GM23338 (cell line): ENCODE results near the gene HSFX2. TPM values are rescaled to one million over a fixed set of nuclear protein-coding genes. Genes with fewer than 3 reads are reported as not detected.

Source experiments
- ATAC-seq: fragments of 200-7000 bp; cut with Tn5 transposase; 3 replicates; pipeline ENCODE4 v1.9.1; 2020
- DNase-seq: peaks from one replicate; pipeline ENCODE4 v3.0.0-alpha.2; 2015; ENCODE audit warnings: low spot score
- H2AFZ ChIP-seq: fragments of 200-600 bp; sonication (generic); 2 replicates; pipeline ENCODE4 v1.8.0; 2016; ENCODE audit warnings: antibody characterized with exemption, mild to moderate bottlenecking, moderate library complexity
- H3F3A ChIP-seq: fragments of 200-600 bp; sonication (generic); replicated peaks from 2 replicates; pipeline ENCODE4 v1.8.0; 2017; ENCODE audit warnings: antibody characterized with exemption, mixed run types, low read depth
- H3K27ac ChIP-seq: fragments of 200-600 bp; sonication (generic); 2 replicates; pipeline ENCODE4 v1.6.1; 2016; ENCODE audit warnings: low read depth
- H3K27me3 ChIP-seq: fragments of 200-600 bp; sonication (generic); 2 replicates; pipeline ENCODE4 v1.8.0; 2016; ENCODE audit warnings: mild to moderate bottlenecking, mixed run types, moderate library complexity; ENCODE audit not compliant: insufficient read depth
- H3K36me3 ChIP-seq: fragments of 200-600 bp; sonication (generic); 2 replicates; pipeline ENCODE4 v1.8.0; 2016; ENCODE audit warnings: mild to moderate bottlenecking; ENCODE audit not compliant: insufficient read depth
- H3K4me1 ChIP-seq: fragments of 200-600 bp; sonication (generic); 2 replicates; pipeline ENCODE4 v1.8.0; 2016; ENCODE audit warnings: mild to moderate bottlenecking, moderate library complexity; ENCODE audit not compliant: insufficient read depth
- H3K4me2 ChIP-seq: fragments of 200-600 bp; sonication (generic); 2 replicates; pipeline ENCODE4 v1.7.1; 2017; ENCODE audit warnings: mixed run types
- H3K4me3 ChIP-seq: fragments of 200-600 bp; sonication (generic); 2 replicates; pipeline ENCODE4 v1.6.1; 2016; ENCODE audit warnings: mixed run types
- H3K79me2 ChIP-seq: fragments of 200-600 bp; sonication (generic); replicated peaks from 2 replicates; pipeline ENCODE4 v1.8.0; 2017; ENCODE audit warnings: mild to moderate bottlenecking; ENCODE audit not compliant: insufficient read depth
- H3K9me2 ChIP-seq: fragments of 200-600 bp; sonication (generic); 2 replicates; pipeline ENCODE4 v1.8.0; 2017; ENCODE audit not compliant: insufficient read depth
- H4K20me1 ChIP-seq: fragments of 200-600 bp; sonication (generic); replicated peaks from 2 replicates; pipeline ENCODE4 v1.8.0; 2017; ENCODE audit warnings: mild to moderate bottlenecking; ENCODE audit not compliant: insufficient read depth
- H3K27ac Mint-ChIP-seq: 2 replicates; pipeline ENCODE4 v1.8.0; 2020; ENCODE audit warnings: inconsistent platforms, mild to moderate bottlenecking, moderate library complexity, mixed read lengths
- H3K27me3 Mint-ChIP-seq: 3 replicates; pipeline ENCODE4 v1.8.0; 2022; ENCODE audit warnings: low read depth, mild to moderate bottlenecking, moderate library complexity, mixed read lengths, inconsistent platforms; ENCODE audit not compliant: insufficient read depth, poor library complexity
- H3K36me3 Mint-ChIP-seq: 3 replicates; pipeline ENCODE4 v1.8.0; 2021; ENCODE audit warnings: low read depth, mild to moderate bottlenecking, inconsistent platforms, moderate library complexity, mixed read lengths
- H3K4me1 Mint-ChIP-seq: 3 replicates; pipeline ENCODE4 v1.8.0; 2020; ENCODE audit warnings: mild to moderate bottlenecking, inconsistent platforms, mixed read lengths
- H3K4me3 Mint-ChIP-seq: 3 replicates; pipeline ENCODE4 v1.8.0; 2021; ENCODE audit warnings: moderate library complexity, mild to moderate bottlenecking, inconsistent platforms, mixed read lengths
- H3K9me3 Mint-ChIP-seq: 3 replicates; pipeline ENCODE4 v1.8.0; 2020; ENCODE audit warnings: moderate library complexity, mild to moderate bottlenecking, inconsistent platforms, mixed read lengths
- EZH2 ChIP-seq: fragments of 200-600 bp; sonication (generic); IDR thresholded peaks from one replicate; pipeline ENCODE4 v1.8.0; 2017; ENCODE audit warnings: antibody characterized with exemption, mild to moderate bottlenecking, low read depth; ENCODE audit not compliant: unreplicated experiment
- NANOG ChIP-seq: IDR thresholded peaks from 2 replicates; pipeline ENCODE4 v1.6.1; 2016; ENCODE audit warnings: antibody characterized with exemption, borderline replicate concordance
- STAT1 ChIP-seq: IDR thresholded peaks from one replicate; pipeline ENCODE4 v1.6.1; 2016; ENCODE audit warnings: antibody characterized with exemption; ENCODE audit not compliant: unreplicated experiment
- polyA plus RNA-seq: library from polyadenylated mRNA; unstranded; fragments of >200 nt; fragmentation: Nextera tagmentation; extraction: Ambion mirVana; gene quantifications from 2 replicates; pipeline ENCODE4 v1.2.1, GENCODE V29; 2016
- total RNA-seq: library from RNA; depleted of rRNA; stranded (reverse); fragments of >200 nt; shearing (Covaris generic); gene quantifications from 2 replicates; pipeline ENCODE4 v1.2.3, GENCODE V29; 2014
- TF ChIP-seq, protein P1 (sequence below): IDR thresholded peaks from one replicate; pipeline ENCODE4 v1.6.1; 2018; ENCODE audit warnings: antibody characterized with exemption; ENCODE audit not compliant: unreplicated experiment
- TF ChIP-seq, protein P2 (sequence below): fragments of 250-450 bp; sonication (Bioruptor Pico); IDR thresholded peaks from 2 replicates; pipeline ENCODE4 v1.5.0; 2020; ENCODE audit warnings: mild to moderate bottlenecking, moderate library complexity
- TF ChIP-seq, protein P3 (sequence below), 2 experiments: fragments of 200-600 bp in 1 of 2; sonication (generic) in 1 of 2; conservative IDR thresholded peaks; 2 replicates each; pipeline versions ENCODE4 v1.5.1 to v1.6.1; 2016 to 2017; ENCODE audit warnings: antibody characterized with exemption in 2 of 2, low read depth in 2 of 2, mild to moderate bottlenecking in 2 of 2, moderate library complexity in 1 of 2

Gene HSFX2
- total and polyA plus RNA-seq, 2 experiments from 2014 or later: 0.29 TPM; not detected in 1

DNA sequence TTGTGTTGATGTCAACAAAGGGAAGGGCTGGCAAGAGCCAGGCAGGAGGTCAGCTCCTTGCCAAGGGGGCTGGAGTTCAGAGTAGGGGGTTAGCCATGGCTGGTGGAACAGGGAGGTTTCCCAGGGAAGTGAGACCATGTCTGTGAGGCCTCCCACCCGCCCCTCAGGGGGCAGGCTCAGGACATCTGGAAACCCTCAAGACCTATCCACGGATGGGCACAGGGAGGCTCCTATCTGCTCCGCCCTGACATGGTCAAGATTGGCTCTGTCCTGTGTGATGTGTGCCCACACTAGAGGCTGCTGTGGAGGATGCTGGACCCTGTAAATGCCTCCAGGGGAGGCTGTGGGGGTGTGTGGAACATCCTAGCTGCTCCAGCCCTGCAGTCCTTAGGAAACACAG lies 44.5 kb upstream of the HSFX2 start:
- Histone ChIP-seq H3K9me2 (no peaks in the 10 kb centered on the region), H3K79me2 (no peaks in the 10 kb centered on the region), H3K36me3 (no peaks in the 10 kb centered on the region), H3K4me3 (no peak overlapping the region), H3K27me3 (no peaks in the 10 kb centered on the region), H3K4me1 (no peaks in the 10 kb centered on the region), H3F3A (no peaks in the 10 kb centered on the region), H4K20me1 (no peaks in the 10 kb centered on the region), H3K27ac (no peak overlapping the region), H3K4me2 (no peak overlapping the region), H2AFZ (no peak overlapping the region)
- DNase-seq (no peak), ATAC-seq (no peak)
- H3K36me3 Mint-ChIP-seq: no peaks in the 10 kb centered on the region
- H3K9me3 Mint-ChIP-seq: peaks cover 2% of the 10 kb centered on the region; the same call in 1 of the 3 replicates
- no peaks in the 10 kb centered on the region for H3K27me3 Mint-ChIP-seq
- TF ChIP-seq NANOG: no peak
- TF ChIP-seq, protein P1, sequence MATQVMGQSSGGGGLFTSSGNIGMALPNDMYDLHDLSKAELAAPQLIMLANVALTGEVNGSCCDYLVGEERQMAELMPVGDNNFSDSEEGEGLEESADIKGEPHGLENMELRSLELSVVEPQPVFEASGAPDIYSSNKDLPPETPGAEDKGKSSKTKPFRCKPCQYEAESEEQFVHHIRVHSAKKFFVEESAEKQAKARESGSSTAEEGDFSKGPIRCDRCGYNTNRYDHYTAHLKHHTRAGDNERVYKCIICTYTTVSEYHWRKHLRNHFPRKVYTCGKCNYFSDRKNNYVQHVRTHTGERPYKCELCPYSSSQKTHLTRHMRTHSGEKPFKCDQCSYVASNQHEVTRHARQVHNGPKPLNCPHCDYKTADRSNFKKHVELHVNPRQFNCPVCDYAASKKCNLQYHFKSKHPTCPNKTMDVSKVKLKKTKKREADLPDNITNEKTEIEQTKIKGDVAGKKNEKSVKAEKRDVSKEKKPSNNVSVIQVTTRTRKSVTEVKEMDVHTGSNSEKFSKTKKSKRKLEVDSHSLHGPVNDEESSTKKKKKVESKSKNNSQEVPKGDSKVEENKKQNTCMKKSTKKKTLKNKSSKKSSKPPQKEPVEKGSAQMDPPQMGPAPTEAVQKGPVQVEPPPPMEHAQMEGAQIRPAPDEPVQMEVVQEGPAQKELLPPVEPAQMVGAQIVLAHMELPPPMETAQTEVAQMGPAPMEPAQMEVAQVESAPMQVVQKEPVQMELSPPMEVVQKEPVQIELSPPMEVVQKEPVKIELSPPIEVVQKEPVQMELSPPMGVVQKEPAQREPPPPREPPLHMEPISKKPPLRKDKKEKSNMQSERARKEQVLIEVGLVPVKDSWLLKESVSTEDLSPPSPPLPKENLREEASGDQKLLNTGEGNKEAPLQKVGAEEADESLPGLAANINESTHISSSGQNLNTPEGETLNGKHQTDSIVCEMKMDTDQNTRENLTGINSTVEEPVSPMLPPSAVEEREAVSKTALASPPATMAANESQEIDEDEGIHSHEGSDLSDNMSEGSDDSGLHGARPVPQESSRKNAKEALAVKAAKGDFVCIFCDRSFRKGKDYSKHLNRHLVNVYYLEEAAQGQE: no peak
- no peak for TF ChIP-seq STAT1
- TF ChIP-seq, protein P2, sequence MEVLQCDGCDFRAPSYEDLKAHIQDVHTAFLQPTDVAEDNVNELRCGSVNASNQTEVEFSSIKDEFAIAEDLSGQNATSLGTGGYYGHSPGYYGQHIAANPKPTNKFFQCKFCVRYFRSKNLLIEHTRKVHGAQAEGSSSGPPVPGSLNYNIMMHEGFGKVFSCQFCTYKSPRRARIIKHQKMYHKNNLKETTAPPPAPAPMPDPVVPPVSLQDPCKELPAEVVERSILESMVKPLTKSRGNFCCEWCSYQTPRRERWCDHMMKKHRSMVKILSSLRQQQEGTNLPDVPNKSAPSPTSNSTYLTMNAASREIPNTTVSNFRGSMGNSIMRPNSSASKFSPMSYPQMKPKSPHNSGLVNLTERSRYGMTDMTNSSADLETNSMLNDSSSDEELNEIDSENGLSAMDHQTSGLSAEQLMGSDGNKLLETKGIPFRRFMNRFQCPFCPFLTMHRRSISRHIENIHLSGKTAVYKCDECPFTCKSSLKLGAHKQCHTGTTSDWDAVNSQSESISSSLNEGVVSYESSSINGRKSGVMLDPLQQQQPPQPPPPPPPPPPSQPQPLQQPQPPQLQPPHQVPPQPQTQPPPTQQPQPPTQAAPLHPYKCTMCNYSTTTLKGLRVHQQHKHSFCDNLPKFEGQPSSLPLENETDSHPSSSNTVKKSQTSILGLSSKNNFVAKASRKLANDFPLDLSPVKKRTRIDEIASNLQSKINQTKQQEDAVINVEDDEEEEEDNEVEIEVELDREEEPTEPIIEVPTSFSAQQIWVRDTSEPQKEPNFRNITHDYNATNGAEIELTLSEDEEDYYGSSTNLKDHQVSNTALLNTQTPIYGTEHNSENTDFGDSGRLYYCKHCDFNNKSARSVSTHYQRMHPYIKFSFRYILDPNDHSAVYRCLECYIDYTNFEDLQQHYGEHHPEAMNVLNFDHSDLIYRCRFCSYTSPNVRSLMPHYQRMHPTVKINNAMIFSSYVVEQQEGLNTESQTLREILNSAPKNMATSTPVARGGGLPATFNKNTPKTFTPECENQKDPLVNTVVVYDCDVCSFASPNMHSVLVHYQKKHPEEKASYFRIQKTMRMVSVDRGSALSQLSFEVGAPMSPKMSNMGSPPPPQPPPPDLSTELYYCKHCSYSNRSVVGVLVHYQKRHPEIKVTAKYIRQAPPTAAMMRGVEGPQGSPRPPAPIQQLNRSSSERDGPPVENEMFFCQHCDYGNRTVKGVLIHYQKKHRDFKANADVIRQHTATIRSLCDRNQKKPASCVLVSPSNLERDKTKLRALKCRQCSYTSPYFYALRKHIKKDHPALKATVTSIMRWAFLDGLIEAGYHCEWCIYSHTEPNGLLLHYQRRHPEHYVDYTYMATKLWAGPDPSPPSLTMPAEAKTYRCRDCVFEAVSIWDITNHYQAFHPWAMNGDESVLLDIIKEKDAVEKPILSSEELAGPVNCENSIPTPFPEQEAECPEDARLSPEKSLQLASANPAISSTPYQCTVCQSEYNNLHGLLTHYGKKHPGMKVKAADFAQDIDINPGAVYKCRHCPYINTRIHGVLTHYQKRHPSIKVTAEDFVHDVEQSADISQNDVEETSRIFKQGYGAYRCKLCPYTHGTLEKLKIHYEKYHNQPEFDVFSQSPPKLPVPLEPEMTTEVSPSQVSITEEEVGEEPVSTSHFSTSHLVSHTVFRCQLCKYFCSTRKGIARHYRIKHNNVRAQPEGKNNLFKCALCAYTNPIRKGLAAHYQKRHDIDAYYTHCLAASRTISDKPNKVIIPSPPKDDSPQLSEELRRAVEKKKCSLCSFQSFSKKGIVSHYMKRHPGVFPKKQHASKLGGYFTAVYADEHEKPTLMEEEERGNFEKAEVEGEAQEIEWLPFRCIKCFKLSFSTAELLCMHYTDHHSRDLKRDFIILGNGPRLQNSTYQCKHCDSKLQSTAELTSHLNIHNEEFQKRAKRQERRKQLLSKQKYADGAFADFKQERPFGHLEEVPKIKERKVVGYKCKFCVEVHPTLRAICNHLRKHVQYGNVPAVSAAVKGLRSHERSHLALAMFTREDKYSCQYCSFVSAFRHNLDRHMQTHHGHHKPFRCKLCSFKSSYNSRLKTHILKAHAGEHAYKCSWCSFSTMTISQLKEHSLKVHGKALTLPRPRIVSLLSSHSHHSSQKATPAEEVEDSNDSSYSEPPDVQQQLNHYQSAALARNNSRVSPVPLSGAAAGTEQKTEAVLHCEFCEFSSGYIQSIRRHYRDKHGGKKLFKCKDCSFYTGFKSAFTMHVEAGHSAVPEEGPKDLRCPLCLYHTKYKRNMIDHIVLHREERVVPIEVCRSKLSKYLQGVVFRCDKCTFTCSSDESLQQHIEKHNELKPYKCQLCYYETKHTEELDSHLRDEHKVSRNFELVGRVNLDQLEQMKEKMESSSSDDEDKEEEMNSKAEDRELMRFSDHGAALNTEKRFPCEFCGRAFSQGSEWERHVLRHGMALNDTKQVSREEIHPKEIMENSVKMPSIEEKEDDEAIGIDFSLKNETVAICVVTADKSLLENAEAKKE: no peak
- no peak for TF ChIP-seq EZH2
- TF ChIP-seq, protein P3, sequence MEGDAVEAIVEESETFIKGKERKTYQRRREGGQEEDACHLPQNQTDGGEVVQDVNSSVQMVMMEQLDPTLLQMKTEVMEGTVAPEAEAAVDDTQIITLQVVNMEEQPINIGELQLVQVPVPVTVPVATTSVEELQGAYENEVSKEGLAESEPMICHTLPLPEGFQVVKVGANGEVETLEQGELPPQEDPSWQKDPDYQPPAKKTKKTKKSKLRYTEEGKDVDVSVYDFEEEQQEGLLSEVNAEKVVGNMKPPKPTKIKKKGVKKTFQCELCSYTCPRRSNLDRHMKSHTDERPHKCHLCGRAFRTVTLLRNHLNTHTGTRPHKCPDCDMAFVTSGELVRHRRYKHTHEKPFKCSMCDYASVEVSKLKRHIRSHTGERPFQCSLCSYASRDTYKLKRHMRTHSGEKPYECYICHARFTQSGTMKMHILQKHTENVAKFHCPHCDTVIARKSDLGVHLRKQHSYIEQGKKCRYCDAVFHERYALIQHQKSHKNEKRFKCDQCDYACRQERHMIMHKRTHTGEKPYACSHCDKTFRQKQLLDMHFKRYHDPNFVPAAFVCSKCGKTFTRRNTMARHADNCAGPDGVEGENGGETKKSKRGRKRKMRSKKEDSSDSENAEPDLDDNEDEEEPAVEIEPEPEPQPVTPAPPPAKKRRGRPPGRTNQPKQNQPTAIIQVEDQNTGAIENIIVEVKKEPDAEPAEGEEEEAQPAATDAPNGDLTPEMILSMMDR (conservative IDR thresholded peaks at IDR 0.05; ENCODE audit: low read depth in 2 of 2): no peak
- no peak overlapping the region for H3K27ac Mint-ChIP-seq
- no peak overlapping the region for H3K4me3 Mint-ChIP-seq
- H3K4me1 Mint-ChIP-seq: no peaks in the 10 kb centered on the region
